ENCODE data around the gene DGKZ.
"Not testable (repeated sequence)": the region's sequence is repeated elsewhere in the genome, so short reads cannot be mapped to it uniquely, and the experiment has no call there.

Gene DGKZ

GRCh38 chr11:46346886-46347636 lies at the start of gene DGKZ:
Gene DGKZ (plus strand): TSS chr11:46347463. CDS start chr11:46347660, 197 bp downstream.
- DNase-seq (ENCODE audit: low read depth in 2 of 2): peak; percentile 69 to 85

- DNase-seq (ENCODE audit: low read depth in 2 of 2): no peak
These were observed 48.4 kb upstream of the DGKZ start for GRCh38 chr11:46298699-46299433.

- no peak for DNase-seq (ENCODE audit: low read depth in 2 of 2)
These were observed 47.8 kb upstream of the DGKZ start for GRCh38 chr11:46299451-46299961.

- no peak for DNase-seq (ENCODE audit: low read depth in 2 of 2)
These were observed 47.0 kb upstream of the DGKZ start for GRCh38 chr11:46300270-46300669.

- no peak for DNase-seq (ENCODE audit: low read depth in 2 of 2)
These were observed 44.4 kb upstream of the DGKZ start for GRCh38 chr11:46302866-46303265.

- not testable (repeated sequence) for DNase-seq (ENCODE audit: low read depth in 2 of 2)
These were observed 43.2 kb upstream of the DGKZ start for GRCh38 chr11:46304036-46304435.

GRCh38 chr11:46304605-46305179 lies 42.6 kb upstream of the DGKZ start:
- no peak for DNase-seq (ENCODE audit: low read depth in 2 of 2)

- no peak for DNase-seq (ENCODE audit: low read depth in 2 of 2)
These were observed 42.0 kb upstream of the DGKZ start for GRCh38 chr11:46305295-46305694.

GRCh38 chr11:46306296-46306853 lies 40.9 kb upstream of the DGKZ start:
- no peak for DNase-seq (ENCODE audit: low read depth in 2 of 2)

- DNase-seq (ENCODE audit: low read depth in 2 of 2): no peak
These were observed 39.9 kb upstream of the DGKZ start for GRCh38 chr11:46307369-46307768.

GRCh38 chr11:46307785-46308341 lies 39.4 kb upstream of the DGKZ start:
- DNase-seq (ENCODE audit: low read depth in 2 of 2): no peak

GRCh38 chr11:46308631-46309419 lies 38.4 kb upstream of the DGKZ start:
- peak in 1 of 2 donors; percentile 38 for DNase-seq (ENCODE audit: low read depth in 2 of 2)

GRCh38 chr11:46309814-46310259 lies 37.4 kb upstream of the DGKZ start:
- DNase-seq (ENCODE audit: low read depth in 2 of 2): no peak

- peak; percentile 29 to 48 for DNase-seq (ENCODE audit: low read depth in 2 of 2)
These were observed 32.1 kb upstream of the DGKZ start for GRCh38 chr11:46315033-46315738.

- DNase-seq (ENCODE audit: low read depth in 2 of 2): no peak
These were observed 31.3 kb upstream of the DGKZ start for GRCh38 chr11:46315783-46316563.

GRCh38 chr11:46319074-46319453 lies 28.2 kb upstream of the DGKZ start:
- no peak for DNase-seq (ENCODE audit: low read depth in 2 of 2)

- no peak for DNase-seq (ENCODE audit: low read depth in 2 of 2)
These were observed 25.5 kb upstream of the DGKZ start for GRCh38 chr11:46321757-46322156.

GRCh38 chr11:46322759-46323158 lies 24.5 kb upstream of the DGKZ start:
- no peak for DNase-seq (ENCODE audit: low read depth in 2 of 2)

- DNase-seq (ENCODE audit: low read depth in 2 of 2): no peak
These were observed 20.3 kb upstream of the DGKZ start for GRCh38 chr11:46326813-46327416.
